ENCODE data around the gene ANO2.

The ANO2 gene

DNA sequence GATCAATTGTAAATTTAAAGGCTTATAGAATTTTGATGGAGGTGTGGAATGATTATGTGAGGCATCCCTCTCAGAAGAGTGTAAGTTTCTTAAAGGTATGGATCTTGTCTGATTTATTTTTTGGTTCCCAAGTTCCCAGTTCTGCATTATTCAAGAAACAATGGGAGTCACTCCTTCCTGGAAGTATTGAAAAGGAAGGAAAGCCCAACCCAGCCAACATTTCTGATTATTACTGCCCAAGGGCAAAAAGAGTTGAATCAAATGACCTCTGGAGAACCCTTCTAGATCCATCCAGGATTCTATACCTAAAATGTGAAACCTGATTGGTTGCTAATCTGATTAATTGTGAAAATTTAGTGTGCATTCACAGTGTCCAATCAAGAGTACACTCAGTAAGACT, 166.2 kb downstream of the ANO2 start:
- no peak for DNase-seq (ENCODE audit: low read depth in 2 of 2)

- no peak for DNase-seq (ENCODE audit: low read depth in 2 of 2)
Measured at GRCh38 chr12:5777451-5777850, 167.6 kb downstream of the ANO2 start.

GRCh38 chr12:5776091-5776490, 169.0 kb downstream of the ANO2 start:
- DNase-seq (ENCODE audit: low read depth in 2 of 2) = no peak

DNA sequence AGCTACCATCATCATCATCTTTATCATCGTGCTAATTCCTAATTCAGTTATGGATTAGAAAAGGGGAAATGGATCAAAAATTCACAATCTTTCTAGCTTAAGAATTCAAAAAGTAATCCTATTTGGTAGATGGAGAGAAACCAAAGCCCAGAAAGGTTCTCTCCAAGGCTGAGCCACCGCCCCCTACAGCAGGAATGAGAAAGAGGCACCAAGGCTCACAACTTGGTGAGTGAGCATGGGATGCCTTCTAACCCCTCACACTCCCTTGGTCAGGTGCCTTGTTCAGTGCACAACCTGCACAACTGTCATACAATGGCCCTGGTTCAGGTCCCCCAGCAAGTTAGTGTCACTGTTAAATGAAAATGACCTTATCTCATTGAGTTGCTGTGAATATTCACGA, 171.5 kb downstream of the ANO2 start:
- DNase-seq (ENCODE audit: low read depth in 2 of 2) = no peak

- no peak for DNase-seq (ENCODE audit: low read depth in 2 of 2)
Measured at GRCh38 chr12:5771756-5772155, 173.3 kb downstream of the ANO2 start.

GRCh38 chr12:5770727-5771126, 174.3 kb downstream of the ANO2 start:
- no peak for DNase-seq (ENCODE audit: low read depth in 2 of 2)

DNA sequence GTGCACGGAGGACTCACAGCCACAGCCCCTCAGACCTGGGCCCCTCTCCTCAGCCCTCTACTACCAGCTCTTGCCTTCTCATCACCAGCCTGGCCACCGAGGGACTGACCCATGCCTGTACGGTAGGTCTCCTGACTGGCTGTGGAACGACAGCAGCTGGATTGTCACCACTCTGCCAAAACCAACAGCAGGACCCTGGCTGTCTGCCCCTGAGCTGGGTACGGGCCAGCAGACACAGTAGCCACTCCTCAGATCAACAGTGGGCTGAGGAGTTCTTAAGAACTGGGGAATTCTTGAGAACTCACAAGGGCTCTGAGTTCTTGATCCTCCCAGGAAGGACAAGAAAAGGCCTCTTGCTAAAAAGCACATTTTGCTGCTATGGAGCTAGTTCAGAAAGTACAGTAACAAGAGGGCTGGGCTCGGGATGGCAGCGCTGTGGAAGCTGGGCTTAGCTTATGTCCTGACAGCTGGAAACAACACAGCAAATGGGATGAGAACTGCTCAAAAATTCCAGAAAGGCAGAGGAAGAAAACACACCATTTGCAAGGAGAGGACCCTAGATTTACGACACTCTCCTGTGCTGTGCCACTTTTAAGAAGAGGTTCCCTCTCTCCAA, 176.4 kb downstream of the ANO2 start:
- no peak for DNase-seq (ENCODE audit: low read depth in 2 of 2)

GRCh38 chr12:5768171-5768570, 176.9 kb downstream of the ANO2 start:
- no peak for DNase-seq (ENCODE audit: low read depth in 2 of 2)

GRCh38 chr12:5758347-5758746, 186.7 kb downstream of the ANO2 start:
- DNase-seq (ENCODE audit: low read depth in 2 of 2) = no peak

GRCh38 chr12:5756338-5756842, 188.7 kb downstream of the ANO2 start:
- no peak for DNase-seq (ENCODE audit: low read depth in 2 of 2)

GRCh38 chr12:5748027-5748426, 197.0 kb downstream of the ANO2 start:
- DNase-seq (ENCODE audit: low read depth in 2 of 2) = no peak

DNA sequence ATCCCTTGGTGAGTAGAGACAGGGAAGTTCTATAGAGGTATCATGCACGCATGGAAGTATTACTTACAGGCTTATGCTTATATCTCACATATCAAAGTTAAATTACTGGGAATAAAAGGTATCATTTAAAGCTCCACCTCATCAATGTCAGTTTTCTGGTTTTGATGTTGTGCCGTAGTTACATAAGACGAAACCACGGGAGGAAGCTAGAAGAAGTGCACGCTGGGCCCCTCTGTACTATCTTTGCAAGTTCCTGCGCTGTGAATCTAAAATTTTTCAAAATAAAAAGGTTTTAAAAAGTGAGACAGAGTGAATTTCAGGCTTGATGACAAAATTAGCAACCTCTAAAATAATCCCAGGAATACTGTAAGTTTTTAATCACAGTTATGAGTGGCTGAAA, 198.1 kb downstream of the ANO2 start:
- DNase-seq (ENCODE audit: low read depth in 2 of 2) = no peak

GRCh38 chr12:5746036-5746908, 198.8 kb downstream of the ANO2 start:
- DNase-seq (ENCODE audit: low read depth in 2 of 2) = no peak

- peak; percentile 37 to 44 for DNase-seq (ENCODE audit: low read depth in 2 of 2)
Measured at GRCh38 chr12:5745251-5745888, 199.7 kb downstream of the ANO2 start.

GRCh38 chr12:5742258-5742657, 202.8 kb downstream of the ANO2 start:
- no peak for DNase-seq (ENCODE audit: low read depth in 2 of 2)

- DNase-seq (ENCODE audit: low read depth in 2 of 2) = no peak
Measured at GRCh38 chr12:5739917-5740316, 205.1 kb downstream of the ANO2 start.

DNA sequence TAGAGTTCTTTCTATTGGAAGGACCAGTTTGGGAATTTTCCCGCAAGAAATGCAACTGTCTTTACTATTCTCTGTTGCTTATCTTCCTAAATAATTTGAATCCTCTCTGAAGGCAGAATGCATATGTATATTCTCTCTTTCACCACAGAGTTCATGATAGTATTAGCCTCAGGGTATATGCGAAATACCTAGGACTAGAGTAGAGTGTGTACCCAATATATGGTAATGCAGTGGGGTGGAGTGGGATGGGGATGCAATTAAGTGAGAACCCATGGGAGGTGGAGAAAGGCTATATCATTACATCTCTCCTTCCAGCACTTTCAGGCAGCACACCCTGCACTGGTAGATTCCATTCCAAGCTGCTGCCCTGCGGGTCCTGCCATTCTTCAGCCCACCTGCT, 207.3 kb downstream of the ANO2 start:
- DNase-seq (ENCODE audit: low read depth in 2 of 2) = no peak

- no peak for DNase-seq (ENCODE audit: low read depth in 2 of 2)
Measured at GRCh38 chr12:5736527-5736926, 208.5 kb downstream of the ANO2 start.

- no peak for DNase-seq (ENCODE audit: low read depth in 2 of 2)
Measured at GRCh38 chr12:5736016-5736415, 209.0 kb downstream of the ANO2 start.

- no peak for DNase-seq (ENCODE audit: low read depth in 2 of 2)
Measured at GRCh38 chr12:5733916-5734315, 211.1 kb downstream of the ANO2 start.

GRCh38 chr12:5733136-5733755, 211.8 kb downstream of the ANO2 start:
- DNase-seq (ENCODE audit: low read depth in 2 of 2) = no peak

- DNase-seq (ENCODE audit: low read depth in 2 of 2) = no peak
Measured at GRCh38 chr12:5730962-5731361, 214.1 kb downstream of the ANO2 start.

Measured in stimulated activated CD8-positive, alpha-beta memory T cell treated with anti-CD3 and anti-CD28 coated beads, Interleukin-2, amount 100 ng/mL, for 48 hours (primary cell).